Thymus (tissue), 11 donors: Measurements from ENCODE around the gene COG2. TPM values are rescaled to one million over a fixed set of nuclear protein-coding genes. Genes with fewer than 3 reads are reported as not detected.

Experiments
- DNase-seq, 9 donors: peaks; one replicate each; pipeline ENCODE4 v3.0.0-alpha.2; 2013; ENCODE audit warnings: low spot score in 9 of 9, low read depth in 6 of 9, missing footprints in 1 of 9
- H3K27ac ChIP-seq, 2 donors: one replicate each; pipeline ENCODE4 v1.5.1; 2013; ENCODE audit warnings: control low read depth in 1 of 2, low read depth in 1 of 2, low read length in 1 of 2, mild to moderate bottlenecking in 1 of 2, moderate library complexity in 1 of 2
- H3K27me3 ChIP-seq, 2 donors: one replicate each; pipeline ENCODE4 v1.5.1; 2013; ENCODE audit warnings: low read length in 1 of 2; ENCODE audit not compliant: control insufficient read depth in 2 of 2, insufficient read depth in 1 of 2
- H3K36me3 ChIP-seq, 2 donors: one replicate each; pipeline ENCODE4 v1.5.1; 2013; ENCODE audit warnings: low read length in 1 of 2, mild to moderate bottlenecking in 1 of 2, moderate library complexity in 1 of 2; ENCODE audit not compliant: control insufficient read depth in 2 of 2, insufficient read depth in 2 of 2
- H3K4me1 ChIP-seq, 2 donors: one replicate each; pipeline ENCODE4 v1.5.1; 2013; ENCODE audit warnings: low read length in 2 of 2; ENCODE audit not compliant: control insufficient read depth in 2 of 2, insufficient read depth in 2 of 2
- H3K4me3 ChIP-seq, 2 donors: one replicate each; pipeline ENCODE4 v1.5.1; 2013; ENCODE audit warnings: low read length in 2 of 2, control low read depth in 1 of 2, mild to moderate bottlenecking in 1 of 2
- H3K9me3 ChIP-seq, 2 donors: one replicate each; pipeline ENCODE4 v1.5.1; 2013; ENCODE audit warnings: low read length in 1 of 2, mild to moderate bottlenecking in 1 of 2; ENCODE audit not compliant: control insufficient read depth in 2 of 2, insufficient read depth in 1 of 2
- WGBS: extraction: QIAGEN DNeasy Blood & Tissue Kit; methylation state at CpG from one replicate; pipeline ENCODE4 v1.1.7; 2013; 5-methylcytosine and 5-hydroxymethylcytosine counted together
- polyA plus RNA-seq: library from polyadenylated mRNA; stranded (reverse); fragments of 200-250 nt; gene quantifications from one replicate; pipeline ENCODE4 v1.2.3, GENCODE V29; 2013
- total RNA-seq: library from RNA; stranded (reverse); fragments of 120-200 nt; gene quantifications from one replicate; pipeline ENCODE4 v1.2.4, GENCODE V29; 2013
- donor health status: healthy.

COG2 gene
- total and polyA plus RNA-seq, 2 donors: 20.1 to 27.1 TPM

DNA sequence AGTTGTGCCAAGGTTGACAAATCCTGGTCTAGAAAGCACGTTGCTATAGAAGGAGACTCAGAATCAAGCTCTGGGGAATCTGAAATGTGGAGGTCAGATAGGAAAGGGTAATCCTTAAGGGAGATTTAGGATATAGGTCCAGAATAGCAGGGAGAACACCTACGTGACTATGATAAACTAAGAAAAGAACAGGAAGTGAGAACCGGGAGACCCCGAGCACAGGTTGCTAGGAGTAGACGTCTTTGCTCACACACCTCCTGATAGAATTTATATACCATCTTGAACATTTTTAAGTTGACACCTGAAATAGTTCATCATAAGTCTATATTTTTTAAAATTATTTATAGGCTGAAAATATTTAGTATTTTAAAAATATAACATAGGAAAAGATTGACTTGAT lies 7.9 kb upstream of the COG2 start:
- Histone ChIP-seq H3K4me3 (no peak overlapping the region), H3K4me1 (no peaks in the 10 kb centered on the region), H3K36me3 (no peaks in the 10 kb centered on the region), H3K27ac (no peak overlapping the region), H3K9me3 (no peaks in the 10 kb centered on the region), H3K27me3 (peaks cover 0 to 11% of the 10 kb centered on the region in 2 donors)
- WGBS: 84% methylated on average over 5 of the region's 5 CpGs
- no peak for DNase-seq

DNA sequence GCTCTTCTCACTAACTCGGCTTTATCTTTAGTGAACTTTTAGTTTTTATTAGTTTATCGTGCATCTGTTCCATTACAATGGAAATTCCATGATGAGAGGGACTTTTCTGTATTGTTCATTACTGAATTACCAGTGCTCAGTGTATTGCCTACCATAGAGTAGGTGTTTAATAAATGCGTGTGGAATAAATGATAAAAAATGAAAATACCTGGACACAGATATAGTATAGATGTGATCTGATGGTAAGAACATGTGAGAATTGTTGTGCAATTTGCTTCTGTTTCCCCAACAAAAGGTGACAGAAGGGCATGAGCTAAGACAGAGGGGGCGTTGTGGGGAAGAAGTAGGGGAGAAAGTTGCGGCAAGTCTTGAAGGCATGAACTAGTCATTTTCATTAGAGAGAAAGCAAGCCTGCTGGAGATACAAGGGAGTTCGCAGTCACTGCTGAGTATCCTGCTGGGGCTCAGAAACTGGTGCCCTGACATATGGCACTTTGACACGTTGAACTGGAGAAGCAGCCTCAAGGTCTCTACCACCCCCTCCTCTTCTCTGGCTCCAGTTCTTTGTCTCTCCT lies 5.6 kb upstream of the COG2 start:
- Histone ChIP-seq H3K27me3 (peaks cover 0 to 24% of the 10 kb centered on the region in 2 donors), H3K4me3 (no peak overlapping the region), H3K4me1 (peaks cover 0 to 2% of the 10 kb centered on the region in 2 donors), H3K9me3 (peaks cover 0 to under 1% of the 10 kb centered on the region in 2 donors), H3K27ac (no peak overlapping the region), H3K36me3 (no peaks in the 10 kb centered on the region)
- 89% methylated on average over 7 of the region's 7 CpGs for WGBS
- no peak for DNase-seq

DNA sequence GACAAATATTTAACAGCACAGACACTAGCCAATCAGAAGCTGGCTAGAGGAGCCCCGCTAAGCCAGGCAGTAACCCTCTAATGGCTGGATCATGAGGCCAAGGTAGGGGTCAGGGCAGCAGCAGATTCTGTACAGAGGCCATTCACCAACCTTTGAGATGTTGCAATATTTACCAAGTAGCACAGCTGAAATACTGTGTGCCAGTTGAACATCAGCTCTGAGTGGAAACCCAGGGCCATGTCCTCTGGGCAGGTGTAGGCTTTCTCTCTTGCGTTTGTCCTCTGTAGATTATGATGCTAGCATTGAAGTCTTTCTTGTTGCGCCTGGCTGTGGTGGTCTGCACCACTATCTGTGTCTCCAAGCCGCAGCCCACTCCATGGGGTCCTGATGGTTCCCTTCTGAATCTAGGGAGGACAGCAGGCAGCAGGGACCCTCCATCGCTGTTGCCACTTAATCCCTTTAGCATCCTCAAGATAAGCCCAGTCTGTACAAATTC lies 2.5 kb upstream of the COG2 start:
- Histone ChIP-seq H3K4me1 (peaks cover 13 to 16% of the 10 kb centered on the region in 2 donors), H3K4me3 (no peak overlapping the region), H3K27ac (no peak overlapping the region), H3K36me3 (no peaks in the 10 kb centered on the region), H3K9me3 (peaks cover 0 to 6% of the 10 kb centered on the region in 2 donors), H3K27me3 (peaks cover 0 to 26% of the 10 kb centered on the region in 2 donors)
- DNase-seq: no peak
- 97% methylated on average over 5 of the region's 5 CpGs for WGBS

DNA sequence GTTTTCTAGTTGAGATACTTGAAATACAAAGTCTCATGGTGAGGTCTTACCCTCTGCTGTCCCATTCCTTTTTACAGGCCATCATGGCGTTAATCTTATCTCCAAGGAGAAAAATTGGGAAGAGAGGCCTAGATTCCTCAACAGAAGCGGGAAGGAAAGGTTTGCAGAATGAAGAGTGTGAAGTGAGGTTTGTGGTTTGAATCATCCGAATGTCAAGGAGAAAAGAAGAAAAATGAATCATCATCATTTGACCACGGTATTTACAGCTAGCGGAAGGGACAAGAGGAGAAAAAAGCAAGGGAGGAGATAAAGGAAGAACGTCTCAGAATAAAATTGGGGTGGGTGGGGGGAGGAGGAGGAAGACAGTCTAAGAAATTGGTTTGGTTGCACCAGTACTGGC lies 935 bp upstream of the COG2 start:
- WGBS: 38% methylated on average over 6 of the region's 6 CpGs
- H3K36me3 ChIP-seq: peaks cover 5 to 7% of the 10 kb centered on the region in 2 donors
- H3K27ac ChIP-seq: no peak overlapping the region
- H3K9me3 ChIP-seq: peaks cover 0 to 6% of the 10 kb centered on the region in 2 donors
- peaks cover 0 to 26% of the 10 kb centered on the region in 2 donors for H3K27me3 ChIP-seq
- peak overlapping the region in 1 of 2 donors; percentile 96 for H3K4me3 ChIP-seq
- H3K4me1 ChIP-seq: peaks cover 13 to 16% of the 10 kb centered on the region in 2 donors
- DNase-seq: no peak

DNA sequence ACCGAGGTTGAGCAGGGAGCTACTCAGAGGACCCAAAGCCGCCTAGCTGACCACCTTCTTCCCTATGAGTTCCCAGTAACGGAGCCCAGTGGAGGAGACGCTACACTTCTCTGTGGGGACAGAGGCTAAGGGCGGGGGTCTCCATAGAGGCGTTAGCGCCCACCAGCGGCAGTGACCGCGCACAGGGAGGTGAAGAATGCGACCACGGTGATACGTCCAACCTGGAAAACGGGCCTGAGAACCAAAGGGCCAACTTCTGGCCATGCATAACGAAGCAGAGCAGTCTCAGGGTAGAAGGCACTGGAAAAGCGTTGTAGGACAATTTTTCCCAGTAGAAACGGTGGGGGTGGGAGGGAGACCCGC lies 400 bp upstream of the COG2 start:
- 6% methylated on average over 18 of the region's 18 CpGs for WGBS
- H3K9me3 ChIP-seq: peaks cover 0 to 6% of the 10 kb centered on the region in 2 donors
- no peak overlapping the region for H3K27ac ChIP-seq
- peak overlapping the region; percentile 87 to 96 for H3K4me3 ChIP-seq
- H3K4me1 ChIP-seq: peaks cover 13 to 16% of the 10 kb centered on the region in 2 donors
- H3K36me3 ChIP-seq: peaks cover 5 to 10% of the 10 kb centered on the region in 2 donors
- peaks cover 0 to 24% of the 10 kb centered on the region in 2 donors for H3K27me3 ChIP-seq
- no peak for DNase-seq

DNA sequence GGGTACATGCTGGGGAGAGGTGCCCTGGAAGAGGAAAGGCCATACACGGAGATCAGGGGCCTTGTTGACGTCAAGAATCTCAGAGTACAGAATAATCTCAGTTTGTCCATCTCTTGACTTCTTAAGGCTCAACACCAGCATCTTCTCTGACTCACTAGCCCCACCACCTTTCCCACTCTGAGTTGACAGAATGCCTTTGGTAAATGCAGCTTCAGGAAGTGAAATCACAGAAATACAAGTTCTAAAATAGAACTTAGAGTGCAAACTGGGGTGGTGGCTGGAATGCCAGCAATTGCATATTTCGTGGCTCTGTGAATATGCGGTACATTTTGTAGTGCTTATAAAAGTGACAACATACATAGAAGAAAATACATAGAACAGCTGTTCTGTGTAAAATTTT lies 1.6 kb downstream of the COG2 start:
- Histone ChIP-seq H3K27me3 (peaks cover 0 to 18% of the 10 kb centered on the region in 2 donors), H3K4me3 (no peak overlapping the region), H3K4me1 (peaks cover 13 to 16% of the 10 kb centered on the region in 2 donors), H3K36me3 (peaks cover 5 to 12% of the 10 kb centered on the region in 2 donors), H3K27ac (no peak overlapping the region), H3K9me3 (peaks cover 0 to 6% of the 10 kb centered on the region in 2 donors)
- WGBS: 88% methylated on average over 4 of the region's 4 CpGs
- DNase-seq: no peak

DNA sequence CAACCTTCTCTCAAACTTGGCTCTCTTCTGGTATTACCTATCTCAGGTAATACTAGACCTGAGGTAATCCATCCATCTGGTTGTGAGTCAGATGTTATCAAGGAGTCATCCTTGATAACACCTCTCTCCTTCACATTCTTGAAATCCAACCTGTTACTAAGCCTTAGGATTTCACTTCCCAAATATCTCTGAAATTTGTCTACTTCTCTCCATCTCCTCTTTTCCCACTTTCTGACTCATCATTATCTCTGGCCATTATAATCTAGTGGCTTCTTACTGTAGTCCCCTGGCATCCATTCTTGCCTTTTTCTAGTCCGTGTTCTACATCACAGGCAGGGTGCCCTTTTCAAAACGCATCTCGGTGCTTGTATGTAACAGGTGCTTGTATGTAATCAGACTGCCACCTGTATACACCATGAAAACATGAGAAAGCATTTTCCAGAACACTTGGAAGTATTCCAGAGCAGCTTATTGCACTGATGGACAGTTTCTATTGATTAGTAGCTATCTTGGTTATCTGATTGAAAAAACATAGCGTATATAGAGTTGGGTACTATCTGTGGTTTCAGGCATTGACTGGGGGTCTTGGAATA lies 4.5 kb downstream of the COG2 start:
- Histone ChIP-seq H3K4me3 (no peak overlapping the region), H3K27ac (no peak overlapping the region), H3K36me3 (peaks cover 5 to 12% of the 10 kb centered on the region in 2 donors), H3K4me1 (peaks cover 13% of the 10 kb centered on the region in 2 donors), H3K27me3 (peaks cover 0 to 3% of the 10 kb centered on the region in 2 donors), H3K9me3 (peaks cover 0 to 4% of the 10 kb centered on the region in 2 donors)
- 98% methylated on average over 4 of the region's 4 CpGs for WGBS
- DNase-seq: no peak

DNA sequence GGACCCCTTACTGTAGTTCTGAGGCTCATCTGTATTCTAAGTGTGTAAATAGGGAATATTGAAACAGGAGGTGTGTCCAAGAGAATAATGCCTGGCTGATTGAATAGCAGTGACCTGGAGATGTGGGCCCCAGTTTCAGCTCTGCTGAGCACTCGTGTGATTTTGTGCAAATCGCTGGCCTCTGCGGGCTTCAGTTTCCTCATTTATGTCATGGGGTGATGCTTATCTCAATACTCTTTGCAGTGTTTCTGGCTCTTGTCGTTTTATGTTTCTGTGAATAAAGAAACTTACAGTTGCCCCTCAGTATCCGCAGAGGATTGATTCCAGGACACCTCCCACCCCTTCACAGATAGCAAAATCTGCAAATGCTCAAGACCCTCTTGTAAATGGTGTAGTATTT lies 5.0 kb downstream of the COG2 start:
- WGBS: 37% methylated on average over 5 of the region's 5 CpGs
- peaks cover 5 to 12% of the 10 kb centered on the region in 2 donors for H3K36me3 ChIP-seq
- no peak overlapping the region for H3K27ac ChIP-seq
- H3K27me3 ChIP-seq: no peaks in the 10 kb centered on the region
- H3K4me3 ChIP-seq: no peak overlapping the region
- DNase-seq: no peak
- peaks cover 9 to 13% of the 10 kb centered on the region in 2 donors for H3K4me1 ChIP-seq
- H3K9me3 ChIP-seq: no peaks in the 10 kb centered on the region

DNA sequence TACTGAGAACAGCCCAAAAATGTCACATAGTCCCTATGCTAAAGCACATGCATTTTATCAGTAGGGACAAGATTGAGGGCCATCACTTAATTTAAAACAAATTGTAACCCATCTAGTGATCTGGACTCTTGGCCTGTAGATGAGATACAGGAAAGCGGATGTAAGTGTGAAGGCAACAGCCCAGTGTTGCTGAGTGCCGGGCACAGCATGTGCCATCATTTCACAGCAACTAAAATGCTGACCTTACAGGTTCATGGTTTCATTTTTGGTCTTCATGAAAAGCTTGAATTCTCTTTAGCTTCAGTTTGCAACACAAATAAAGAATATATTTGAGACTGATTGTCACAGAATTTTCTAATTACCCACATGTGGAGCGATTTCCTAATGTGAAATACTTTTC lies 5.8 kb downstream of the COG2 start:
- 98% methylated on average over 3 of the region's 3 CpGs for WGBS
- no peak overlapping the region for H3K27ac ChIP-seq
- H3K27me3 ChIP-seq: no peaks in the 10 kb centered on the region
- no peak for DNase-seq
- H3K4me3 ChIP-seq: no peak overlapping the region
- peaks cover 9 to 12% of the 10 kb centered on the region in 2 donors for H3K4me1 ChIP-seq
- H3K9me3 ChIP-seq: no peaks in the 10 kb centered on the region
- peaks cover 5 to 12% of the 10 kb centered on the region in 2 donors for H3K36me3 ChIP-seq
